HG03439 (cell line): ENCODE measurements around the gene CENPP.
"Not testable (repeated sequence)": the region's sequence is repeated elsewhere in the genome, so short reads cannot be mapped to it uniquely, and the experiment has no call there.

Experiments used
- ATAC-seq: cut with Tn5 transposase; IDR thresholded peaks from one replicate; pipeline ENCODE4 v1.9.1; 2021; ENCODE audit warnings: mild to moderate bottlenecking, moderate library complexity; ENCODE audit not compliant: unreplicated experiment

CENPP gene

GRCh38 chr9:92528522-92528849 lies 202.7 kb downstream of the CENPP start:
- ATAC-seq = no peak

GRCh38 chr9:92529124-92529523 lies 203.4 kb downstream of the CENPP start:
- no peak for ATAC-seq

GRCh38 chr9:92530893-92531292 lies 205.1 kb downstream of the CENPP start:
- ATAC-seq = no peak

DNA sequence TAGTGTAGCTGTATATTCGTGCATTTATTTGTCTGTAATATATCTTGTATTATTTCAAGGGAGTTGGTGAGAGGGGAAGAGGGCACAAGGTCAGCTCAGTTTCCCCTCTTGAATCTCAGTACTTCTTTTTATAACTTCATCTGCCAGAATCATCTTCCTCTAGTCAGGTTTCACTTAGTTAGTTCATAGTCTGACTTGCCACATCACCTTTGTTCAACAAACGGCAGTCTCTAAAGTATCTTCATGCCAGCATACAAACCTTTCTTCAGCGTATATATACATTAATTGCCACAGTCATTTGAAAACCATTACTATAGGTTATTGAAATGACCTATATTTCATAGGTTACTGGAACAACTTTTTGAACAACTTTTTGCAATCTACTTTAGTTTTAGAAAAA lies 208.5 kb downstream of the CENPP start:
- ATAC-seq = no peak

- ATAC-seq = no peak
These were observed 208.9 kb downstream of the CENPP start for GRCh38 chr9:92534674-92535073.

- no peak for ATAC-seq
These were observed 210.4 kb downstream of the CENPP start, which contains the start of gene ECM2 for GRCh38 chr9:92535940-92536850. Gene ECM2 (minus strand): TSS chr9:92535990. CDS start chr9:92522866, 13,124 bp downstream.

DNA sequence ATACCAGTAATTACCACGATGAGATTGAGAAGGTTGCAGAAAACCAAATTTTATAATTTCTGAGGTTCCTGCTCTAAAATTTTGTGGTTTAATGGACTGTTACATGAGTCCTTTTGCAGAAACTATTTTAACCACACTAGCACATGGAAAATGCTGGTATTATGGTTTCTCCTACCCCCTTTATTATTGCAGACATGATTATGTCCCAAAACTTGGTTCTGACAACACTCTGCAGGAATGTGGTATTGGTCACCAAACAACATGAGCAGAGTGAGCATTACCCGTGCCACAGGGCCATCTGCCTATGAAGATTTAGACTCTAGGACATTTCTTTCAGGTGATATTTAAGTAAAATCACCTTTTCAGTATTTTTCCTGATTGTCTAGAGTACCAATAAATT lies 212.8 kb downstream of the CENPP start:
- ATAC-seq = no peak

- ATAC-seq = no peak
These were observed 218.2 kb downstream of the CENPP start for GRCh38 chr9:92543972-92544371.

DNA sequence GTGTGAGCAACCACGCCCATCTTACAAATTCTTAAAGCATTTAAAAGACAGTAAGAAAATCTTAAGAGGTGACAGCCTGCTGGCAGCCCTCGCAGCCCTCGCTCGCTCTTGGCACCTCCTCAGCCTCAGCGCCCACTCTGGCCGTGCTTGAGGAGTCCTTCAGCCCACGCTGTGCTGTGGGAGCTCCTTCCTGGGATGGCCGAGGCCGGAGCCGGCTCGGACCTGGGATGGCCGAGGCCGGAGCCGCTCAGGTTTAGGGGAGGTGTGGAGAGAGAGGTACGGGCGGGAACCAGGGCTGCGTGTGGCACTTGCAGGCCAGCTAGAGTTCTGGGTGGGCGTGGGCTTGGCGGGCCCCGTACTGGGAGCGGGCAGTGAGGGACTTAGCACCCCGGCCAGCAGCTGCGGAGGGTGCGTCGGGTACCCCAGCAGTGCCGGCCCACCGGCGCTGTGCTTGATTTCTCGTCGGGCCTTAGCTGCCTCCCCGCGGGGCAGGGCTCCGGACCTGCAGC lies 219.3 kb downstream of the CENPP start:
- ATAC-seq = no peak

- ATAC-seq = no peak
These were observed 221.6 kb downstream of the CENPP start for GRCh38 chr9:92547356-92547755.

DNA sequence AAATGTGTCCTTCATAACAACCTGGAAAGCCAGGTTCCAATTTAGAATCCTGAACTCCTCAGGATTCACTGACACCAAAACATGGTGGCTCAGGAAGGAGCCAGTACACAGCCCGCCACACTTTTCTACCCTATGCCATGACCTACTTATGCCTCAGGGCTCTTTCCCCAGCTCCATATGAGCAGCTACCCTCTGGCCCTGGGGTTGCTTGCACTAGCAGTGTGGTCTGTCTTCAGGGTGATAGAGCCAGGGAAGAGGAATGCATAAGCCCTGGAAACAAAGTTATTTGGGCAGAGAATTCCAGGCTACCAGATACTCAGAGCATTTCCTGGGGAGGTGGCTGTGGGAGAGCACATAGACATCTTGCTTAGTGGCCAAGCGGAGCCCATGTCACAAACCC lies 225.0 kb downstream of the CENPP start:
- ATAC-seq = no peak

- no peak for ATAC-seq
These were observed 233.0 kb downstream of the CENPP start for GRCh38 chr9:92558612-92559374.

DNA sequence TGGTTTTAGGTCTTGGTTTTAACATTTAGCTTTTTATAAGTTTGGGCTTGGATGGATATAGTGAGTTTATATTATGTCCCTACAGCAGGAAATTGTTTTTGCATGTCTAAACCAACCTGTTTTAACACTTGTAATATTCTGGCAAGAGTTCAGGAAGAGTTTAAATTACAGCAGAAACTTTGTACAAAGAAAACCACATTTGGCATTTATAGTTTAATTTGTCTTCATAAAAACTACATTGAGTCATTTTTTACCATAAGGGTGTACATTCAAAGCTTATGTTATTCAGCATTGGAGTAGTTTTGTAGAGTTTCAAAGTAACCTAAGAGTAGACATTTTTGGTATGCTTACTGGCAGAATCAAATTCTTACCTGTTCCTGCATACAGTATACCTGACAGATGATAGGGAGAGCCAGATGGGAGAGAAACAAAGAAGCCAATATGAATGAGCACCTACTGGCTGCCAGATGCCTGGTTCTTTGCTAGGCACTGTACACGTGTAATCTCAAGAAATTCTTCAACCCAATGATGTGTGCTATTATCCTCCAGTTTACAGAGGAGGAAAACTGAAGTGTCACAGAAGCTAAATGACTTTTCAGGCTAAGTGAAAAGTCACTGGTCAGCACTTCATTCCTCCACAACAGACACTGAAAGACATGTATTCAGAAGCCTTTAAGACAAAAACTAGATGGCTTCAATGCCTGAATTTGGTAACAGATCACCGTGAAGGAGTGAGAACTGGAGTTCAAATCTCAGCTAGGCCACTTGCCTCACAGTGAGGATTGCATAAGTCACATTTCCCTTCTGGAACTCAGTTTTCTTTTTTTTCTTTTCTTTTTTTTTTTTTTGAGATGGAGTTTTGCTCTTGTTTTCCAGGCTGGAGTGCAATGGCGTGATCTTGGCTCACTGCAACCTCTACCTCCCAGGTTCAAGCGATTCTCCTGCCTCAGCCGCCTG lies 235.9 kb downstream of the CENPP start:
- ATAC-seq = no peak

GRCh38 chr9:92562461-92562967 lies 236.8 kb downstream of the CENPP start:
- no peak for ATAC-seq

DNA sequence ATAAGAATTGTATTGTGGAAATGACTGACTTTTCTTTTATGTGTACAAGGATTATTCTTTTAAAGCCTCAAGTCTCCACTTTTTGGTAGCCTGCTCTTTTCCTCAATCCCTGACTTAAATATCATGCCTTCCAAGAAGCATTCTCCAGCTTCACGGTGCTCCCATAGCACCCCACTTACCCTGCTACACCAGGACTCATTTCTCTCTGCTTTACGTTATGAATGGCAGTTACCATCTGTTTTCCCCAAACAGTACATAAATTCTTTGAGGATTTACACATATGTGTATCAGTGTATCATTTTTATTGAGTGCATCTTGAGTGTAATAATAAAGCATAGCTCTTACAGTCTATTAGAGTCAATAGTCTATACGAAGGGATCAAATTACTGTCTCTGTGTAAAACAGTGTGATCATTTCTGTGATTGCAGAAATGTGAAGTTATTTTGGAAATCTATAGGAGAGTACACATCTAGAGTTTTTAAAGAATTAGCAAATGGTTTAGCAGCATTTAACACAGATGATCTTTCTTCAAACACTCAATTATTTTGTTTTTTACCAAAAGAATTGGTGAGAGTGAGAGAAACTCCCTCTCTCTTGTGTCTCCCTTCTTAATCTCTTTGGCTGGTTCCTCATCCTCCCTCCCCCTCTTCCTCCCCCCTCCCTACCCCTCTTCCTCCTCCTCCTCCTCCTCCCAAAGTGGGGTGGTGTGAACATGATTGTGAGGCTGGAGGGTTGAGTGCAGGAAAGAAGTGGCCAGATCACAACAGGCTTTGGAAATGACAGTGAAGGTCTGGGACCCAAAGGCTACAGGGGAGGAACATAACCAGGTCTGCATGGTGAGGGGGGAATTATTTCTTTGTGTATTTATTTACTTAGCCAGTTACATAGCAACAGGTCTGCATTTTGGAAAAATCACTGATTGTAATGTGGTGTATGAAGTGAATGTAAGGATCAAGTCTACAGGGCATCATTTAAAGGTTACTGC lies 237.7 kb downstream of the CENPP start:
- no peak for ATAC-seq

DNA sequence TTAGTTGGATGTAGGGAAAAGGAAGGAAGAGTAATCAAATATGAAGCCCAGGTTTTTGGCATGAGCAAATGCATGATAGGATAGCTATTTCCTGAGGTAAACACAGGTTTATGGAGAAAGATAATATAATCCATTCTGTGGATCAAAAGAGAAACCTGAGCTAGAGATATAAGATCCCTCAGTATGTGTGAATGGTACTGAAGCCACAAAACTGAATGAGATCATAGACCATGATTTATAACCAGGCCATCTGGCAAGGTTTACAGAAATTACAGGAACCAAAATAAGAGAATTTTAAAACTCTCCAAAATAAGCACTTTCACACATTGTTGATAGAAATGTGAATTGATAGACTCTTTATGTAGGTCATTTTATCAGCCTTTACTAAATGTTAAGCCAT lies 238.8 kb downstream of the CENPP start:
- ATAC-seq = no peak

GRCh38 chr9:92564982-92565381 lies 239.2 kb downstream of the CENPP start:
- ATAC-seq = no peak

DNA sequence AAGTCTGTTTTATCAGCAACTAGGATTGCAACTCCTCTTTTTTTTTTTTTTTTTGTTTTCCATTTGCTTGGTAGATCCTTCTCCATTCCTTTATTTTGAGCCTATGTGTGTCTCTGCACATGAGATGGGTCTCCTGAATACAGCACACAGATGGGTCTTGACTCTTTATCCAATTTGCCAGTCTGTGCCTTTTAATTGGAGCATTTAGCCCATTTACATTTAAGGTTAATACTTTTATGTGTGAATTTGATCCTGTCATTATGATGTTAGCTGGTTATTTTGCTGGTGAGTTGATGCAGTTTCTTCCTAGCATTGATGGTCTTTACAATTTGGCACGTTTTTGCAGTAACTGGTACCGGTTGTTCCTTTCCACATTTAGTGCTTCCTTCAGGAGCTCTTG lies 246.1 kb downstream of the CENPP start:
- ATAC-seq = not testable (repeated sequence)

DNA sequence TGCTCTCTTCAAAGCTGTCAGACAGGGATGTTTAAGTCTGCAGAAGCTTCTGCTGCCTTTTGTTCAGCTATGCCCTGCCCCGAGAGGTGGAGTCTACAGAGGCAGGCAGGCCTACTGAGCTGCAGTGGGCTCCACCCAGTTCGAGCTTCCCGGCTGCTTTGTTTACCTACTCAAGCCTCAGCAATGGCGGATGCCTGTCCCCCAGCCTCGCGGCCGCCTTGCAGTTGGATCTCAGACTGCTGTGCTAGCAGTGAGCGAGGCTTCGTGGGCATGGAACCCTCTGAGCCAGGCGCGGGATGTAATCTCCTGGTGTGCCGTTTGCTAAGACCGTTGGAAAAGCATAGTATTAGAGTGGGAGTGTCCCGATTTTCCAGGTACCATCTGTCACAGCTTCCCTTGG lies 247.9 kb downstream of the CENPP start:
- not testable (repeated sequence) for ATAC-seq
